ENCODE data around the gene SLC27A1.
A peak's percentile ranks its signal among the peaks of the same experiment; 100 is the strongest.
"Not testable (repeated sequence)": the region's sequence is repeated elsewhere in the genome, so short reads cannot be mapped to it uniquely, and the experiment has no call there.

The SLC27A1 gene

DNA sequence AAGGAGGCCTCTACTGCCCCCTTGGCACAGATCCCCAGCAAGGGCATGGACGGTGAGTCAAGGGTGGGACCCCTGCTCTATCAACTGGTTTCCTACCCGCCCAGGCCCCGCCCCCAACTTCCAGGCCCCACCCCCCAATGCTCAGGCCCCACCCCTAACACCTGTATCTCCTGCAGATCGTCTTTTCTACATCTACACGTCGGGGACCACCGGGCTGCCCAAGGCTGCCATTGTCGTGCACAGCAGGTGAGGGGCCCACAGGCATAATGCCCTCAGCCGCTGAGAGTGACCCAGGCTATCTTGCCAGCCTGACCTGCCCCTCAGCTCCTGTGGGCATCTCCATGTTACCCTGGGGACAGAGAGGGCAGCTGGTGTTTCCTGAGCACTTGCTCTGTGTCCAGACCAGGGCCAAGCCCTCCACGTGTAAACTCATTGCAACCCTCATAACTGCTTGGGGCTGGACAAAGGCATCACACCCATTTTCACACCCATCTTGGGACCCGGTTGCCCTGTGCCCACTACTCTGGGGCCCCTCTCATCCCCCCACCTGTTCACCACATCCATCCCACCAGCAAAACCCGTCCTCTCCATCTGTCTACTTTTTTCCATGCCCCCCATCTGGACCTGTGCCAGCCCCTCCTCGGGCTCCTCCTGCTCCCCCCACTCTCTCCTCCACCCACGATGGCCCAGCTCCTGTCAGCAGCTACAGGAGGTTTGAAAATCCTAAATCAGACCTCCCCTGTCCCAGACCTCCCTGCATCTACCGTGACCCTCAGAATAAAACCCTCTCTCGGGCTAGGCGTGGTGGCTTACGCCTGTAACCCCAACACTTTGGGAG, 17.2 kb downstream of the SLC27A1 start:
- DNase-seq (ENCODE audit: low spot score): no peak

GRCh38 chr19:17488593-17489391, 18.5 kb downstream of the SLC27A1 start:
- DNase-seq (ENCODE audit: low spot score): peak; percentile 91

DNA sequence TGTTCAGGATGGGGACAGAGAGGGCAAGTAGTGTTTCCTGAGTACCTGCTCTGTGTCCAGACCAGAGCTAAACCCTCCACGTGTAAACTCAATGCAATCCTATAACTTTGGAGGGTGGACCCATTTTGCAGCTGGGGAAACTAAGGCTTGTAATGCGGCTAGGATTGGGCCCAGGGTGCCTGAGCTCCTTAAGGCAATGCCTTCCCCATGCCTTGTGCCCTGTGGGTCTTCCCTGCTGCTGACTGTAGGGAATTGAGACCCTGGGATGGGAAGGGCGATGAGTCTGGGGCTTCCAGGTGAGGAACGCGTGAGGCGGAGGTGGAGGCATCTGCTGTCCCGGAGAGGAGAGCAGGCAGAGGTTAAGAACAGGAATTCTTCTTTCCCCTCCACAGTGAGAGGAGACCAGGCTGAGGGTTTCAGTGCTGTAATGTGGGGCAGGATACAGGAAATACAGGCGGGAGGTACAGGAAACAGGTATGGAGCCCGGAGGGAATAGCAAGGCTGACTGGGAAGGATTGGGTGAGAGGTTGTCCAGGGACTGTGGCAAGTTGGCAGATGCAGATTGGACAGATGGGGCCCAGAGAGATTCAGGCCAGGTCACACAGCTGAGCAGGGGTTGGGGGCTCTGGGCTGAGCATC, 19.2 kb downstream of the SLC27A1 start:
- no peak for DNase-seq (ENCODE audit: low spot score)

DNA sequence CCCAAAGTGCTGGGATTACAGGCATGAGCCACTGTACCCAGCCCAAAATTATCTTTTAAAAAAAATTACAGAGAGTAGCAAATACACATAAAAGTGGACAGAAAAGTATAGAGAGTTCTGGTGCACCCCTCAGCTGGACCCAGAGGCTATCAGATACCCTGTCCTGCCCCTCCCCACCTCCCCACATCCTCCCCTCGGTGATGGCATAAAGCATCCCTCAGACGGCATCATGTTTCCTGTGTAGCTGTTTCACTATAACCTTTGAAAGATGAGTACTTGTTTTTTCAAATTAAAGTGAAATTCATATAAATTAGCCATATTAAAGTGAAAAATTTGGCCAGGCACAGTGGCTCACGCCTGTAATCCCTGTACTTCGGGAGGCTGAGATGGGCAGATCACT, 20.1 kb downstream of the SLC27A1 start:
- DNase-seq (ENCODE audit: low spot score): no peak

GRCh38 chr19:17491287-17491686, 21.0 kb downstream of the SLC27A1 start:
- DNase-seq (ENCODE audit: low spot score): no peak

- DNase-seq (ENCODE audit: low spot score): no peak
These were observed 25.4 kb downstream of the SLC27A1 start for GRCh38 chr19:17495639-17496296.

GRCh38 chr19:17496337-17496997, 26.1 kb downstream of the SLC27A1 start:
- DNase-seq (ENCODE audit: low spot score): peak; percentile 95

GRCh38 chr19:17497149-17497798, 26.9 kb downstream of the SLC27A1 start:
- DNase-seq (ENCODE audit: low spot score): no peak

- DNase-seq (ENCODE audit: low spot score): not testable (repeated sequence)
These were observed 28.7 kb downstream of the SLC27A1 start for GRCh38 chr19:17499025-17499424.

DNA sequence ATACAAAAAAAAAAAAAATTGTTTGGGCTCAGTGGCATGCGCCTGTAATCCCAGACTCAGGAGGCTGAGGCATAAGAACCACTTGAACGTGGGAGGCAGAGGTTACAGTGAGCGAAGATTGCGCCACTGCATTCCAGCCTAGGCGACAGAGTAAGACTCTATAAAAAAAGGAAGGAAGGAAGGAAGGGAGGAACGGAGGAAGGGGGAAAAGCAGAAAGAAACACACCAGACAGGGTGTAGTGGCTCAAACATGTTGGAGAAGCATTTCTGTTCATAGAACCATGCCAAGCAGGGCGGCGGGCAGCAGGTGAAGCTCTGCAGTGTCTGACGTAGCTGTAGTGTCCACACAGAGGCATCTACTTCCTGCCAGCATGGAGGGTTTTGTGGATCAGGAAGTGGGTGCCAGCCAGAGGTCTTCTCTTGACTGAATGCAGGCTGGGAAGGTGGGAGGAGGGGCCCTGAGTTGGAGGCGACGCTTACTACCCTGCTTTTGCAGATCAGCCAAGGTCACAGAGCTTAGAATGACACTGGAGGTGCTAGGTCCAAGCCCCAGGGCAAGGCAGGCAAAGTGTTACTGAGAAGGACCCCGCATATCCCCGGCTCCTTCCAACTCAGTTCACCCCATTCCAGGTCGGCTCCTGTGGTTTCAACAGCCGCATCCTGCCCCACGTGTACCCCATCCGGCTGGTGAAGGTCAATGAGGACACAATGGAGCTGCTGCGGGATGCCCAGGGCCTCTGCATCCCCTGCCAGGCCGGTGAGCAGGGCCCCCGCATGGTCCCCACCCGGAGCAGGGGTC, 29.5 kb downstream of the SLC27A1 start:
- no peak for DNase-seq (ENCODE audit: low spot score)

DNA sequence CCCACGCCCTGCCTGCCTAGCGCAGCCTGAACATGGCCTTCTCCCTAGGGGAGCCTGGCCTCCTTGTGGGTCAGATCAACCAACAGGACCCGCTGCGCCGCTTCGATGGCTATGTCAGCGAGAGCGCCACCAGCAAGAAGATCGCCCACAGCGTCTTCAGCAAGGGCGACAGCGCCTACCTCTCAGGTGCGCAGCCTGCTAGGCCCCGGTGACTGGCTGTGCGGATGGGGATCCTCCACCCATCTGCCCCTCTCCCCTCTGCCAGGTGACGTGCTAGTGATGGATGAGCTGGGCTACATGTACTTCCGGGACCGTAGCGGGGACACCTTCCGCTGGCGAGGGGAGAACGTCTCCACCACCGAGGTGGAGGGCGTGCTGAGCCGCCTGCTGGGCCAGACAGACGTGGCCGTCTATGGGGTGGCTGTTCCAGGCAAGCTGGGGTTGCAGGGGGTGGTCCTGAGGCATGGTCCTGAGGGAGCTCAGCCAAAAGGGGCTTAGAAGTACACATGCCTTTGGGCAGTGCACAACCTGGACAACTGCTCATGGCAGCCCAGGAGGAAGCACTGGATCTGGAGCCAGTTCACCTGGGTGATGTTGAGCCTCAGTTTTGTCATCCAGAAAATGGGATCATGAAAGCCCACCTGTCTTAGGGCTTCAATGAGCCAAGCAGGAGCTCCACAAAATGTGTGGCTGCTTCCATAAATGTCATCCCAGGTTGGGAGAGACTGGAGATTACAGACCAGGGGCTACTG, 30.3 kb downstream of the SLC27A1 start:
- no peak for DNase-seq (ENCODE audit: low spot score)

- no peak for DNase-seq (ENCODE audit: low spot score)
These were observed 32.9 kb downstream of the SLC27A1 start for GRCh38 chr19:17503240-17503639.

DNA sequence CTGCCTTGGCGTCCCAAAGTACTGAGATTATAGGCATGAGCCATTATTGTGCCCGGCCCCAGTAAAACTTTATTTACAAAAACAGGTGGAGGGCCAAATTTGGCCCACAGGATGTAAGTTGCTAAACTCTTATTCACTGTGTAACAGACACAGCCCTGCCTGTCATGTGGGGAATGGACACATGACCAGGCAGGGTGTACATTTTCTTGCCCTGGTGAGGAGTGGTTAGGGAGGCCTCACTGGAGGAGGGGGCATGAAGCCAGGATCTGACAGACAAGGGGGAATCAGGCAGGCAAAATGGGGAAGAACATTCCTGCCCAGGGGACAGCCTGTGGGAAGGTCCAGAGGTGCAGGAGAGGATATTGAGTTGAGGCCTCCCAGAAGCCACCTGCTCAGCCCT, 33.7 kb downstream of the SLC27A1 start:
- DNase-seq (ENCODE audit: low spot score): no peak

GRCh38 chr19:17504456-17504855, 34.1 kb downstream of the SLC27A1 start:
- DNase-seq (ENCODE audit: low spot score): no peak

- DNase-seq (ENCODE audit: low spot score): no peak
These were observed 34.9 kb downstream of the SLC27A1 start for GRCh38 chr19:17505223-17505622.

- DNase-seq (ENCODE audit: low spot score): no peak
These were observed 36.4 kb downstream of the SLC27A1 start for GRCh38 chr19:17506745-17507144.

GRCh38 chr19:17508558-17508933, 38.2 kb downstream of the SLC27A1 start:
- DNase-seq (ENCODE audit: low spot score): not testable (repeated sequence)

GRCh38 chr19:17510220-17510993, 40.1 kb downstream of the SLC27A1 start:
- no peak for DNase-seq (ENCODE audit: low spot score)

Data from NAMALWA (cell line).